ENCODE results near the gene HERC5. TPM values are rescaled to one million over a fixed set of nuclear protein-coding genes. Genes with fewer than 3 reads are reported as not detected.

The HERC5 gene
- polyA plus RNA-seq, 2 of the 4 experiments (the other 2 are of a cell fraction), result 4.3 to 5.1 TPM

DNA sequence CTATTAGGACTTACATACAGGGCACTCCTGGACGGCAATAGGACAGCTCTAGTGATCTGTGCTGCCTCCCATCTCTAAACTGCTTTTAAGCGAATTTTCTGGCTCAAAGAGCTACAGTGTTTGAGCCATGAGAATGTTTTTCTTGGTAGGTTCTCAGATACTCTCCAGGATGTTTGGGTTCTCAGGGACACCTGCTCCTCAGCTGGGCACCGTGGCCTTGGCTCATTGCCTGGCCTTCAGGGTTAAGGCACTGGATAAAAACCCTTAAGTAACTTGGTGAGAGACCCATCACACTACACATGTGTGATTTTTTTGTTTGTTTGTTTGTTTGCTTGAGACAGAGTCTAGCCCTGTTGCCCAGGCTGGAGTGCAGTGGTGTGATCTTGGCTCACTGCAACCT is 38.5 kb upstream of the HERC5 start:
- Histone ChIP-seq H3K4me3 (no peak overlapping the region), H3K27ac (no peak overlapping the region), H3K4me2 (no peak overlapping the region), H3K9me3 (no peaks in the 10 kb centered on the region), H3K4me1 (no peaks in the 10 kb centered on the region)
- no peak for DNase-seq (ENCODE audit: low read depth in 1 of 2, low spot score in 1 of 2)
- ATAC-seq, result no peak
- ChIA-PET POLR2A (no interaction called here), CTCF (interaction anchor here (0.6 to 0.8 kb wide), 2 partner anchors 33 to 199 kb away, joined by 4 read pairs; no protein-coding TSS in a partner anchor)
- no peak for FAIRE-seq
- WGBS (ENCODE audit: missing lambda C conversion rate), result 71% methylated on average over 3 of the region's 3 CpGs
- TF ChIP-seq NFE2L2 (conservative IDR thresholded peaks at IDR 0.05; ENCODE audit: low read length) (no peak), ZNF302 (CRISPR knock-in tag; IDR thresholded peaks at IDR 0.05) (no peak), EHMT2 (IDR thresholded peaks at IDR 0.05; ENCODE audit: low read depth) (no peak), ZC3H11A (IDR thresholded peaks at IDR 0.05) (no peak), ZFP36 (IDR thresholded peaks at IDR 0.05; ENCODE audit: borderline replicate concordance, partially characterized antibody) (no peak), POLR2AphosphoS2 (conservative IDR thresholded peaks at IDR 0.05; ENCODE audit: low read length) (no peak), MYC (IDR thresholded peaks at IDR 0.05; ENCODE audit: borderline replicate concordance, low read length) (no peak), TFCP2L1 (CRISPR knock-in tag; IDR thresholded peaks at IDR 0.05) (no peak)
- TF ChIP-seq, protein P1, sequence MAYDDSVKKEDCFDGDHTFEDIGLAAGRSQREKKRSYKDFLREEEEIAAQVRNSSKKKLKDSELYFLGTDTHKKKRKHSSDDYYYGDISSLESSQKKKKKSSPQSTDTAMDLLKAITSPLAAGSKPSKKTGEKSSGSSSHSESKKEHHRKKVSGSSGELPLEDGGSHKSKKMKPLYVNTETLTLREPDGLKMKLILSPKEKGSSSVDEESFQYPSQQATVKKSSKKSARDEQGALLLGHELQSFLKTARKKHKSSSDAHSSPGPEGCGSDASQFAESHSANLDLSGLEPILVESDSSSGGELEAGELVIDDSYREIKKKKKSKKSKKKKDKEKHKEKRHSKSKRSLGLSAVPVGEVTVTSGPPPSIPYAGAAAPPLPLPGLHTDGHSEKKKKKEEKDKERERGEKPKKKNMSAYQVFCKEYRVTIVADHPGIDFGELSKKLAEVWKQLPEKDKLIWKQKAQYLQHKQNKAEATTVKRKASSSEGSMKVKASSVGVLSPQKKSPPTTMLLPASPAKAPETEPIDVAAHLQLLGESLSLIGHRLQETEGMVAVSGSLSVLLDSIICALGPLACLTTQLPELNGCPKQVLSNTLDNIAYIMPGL (CRISPR knock-in tag; IDR thresholded peaks at IDR 0.05; ENCODE audit: borderline replicate concordance), result no peak
- TF ChIP-seq, protein P2, sequence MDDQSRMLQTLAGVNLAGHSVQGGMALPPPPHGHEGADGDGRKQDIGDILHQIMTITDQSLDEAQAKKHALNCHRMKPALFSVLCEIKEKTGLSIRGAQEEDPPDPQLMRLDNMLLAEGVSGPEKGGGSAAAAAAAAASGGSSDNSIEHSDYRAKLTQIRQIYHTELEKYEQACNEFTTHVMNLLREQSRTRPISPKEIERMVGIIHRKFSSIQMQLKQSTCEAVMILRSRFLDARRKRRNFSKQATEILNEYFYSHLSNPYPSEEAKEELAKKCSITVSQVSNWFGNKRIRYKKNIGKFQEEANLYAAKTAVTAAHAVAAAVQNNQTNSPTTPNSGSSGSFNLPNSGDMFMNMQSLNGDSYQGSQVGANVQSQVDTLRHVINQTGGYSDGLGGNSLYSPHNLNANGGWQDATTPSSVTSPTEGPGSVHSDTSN (IDR thresholded peaks at IDR 0.05), result no peak

DNA sequence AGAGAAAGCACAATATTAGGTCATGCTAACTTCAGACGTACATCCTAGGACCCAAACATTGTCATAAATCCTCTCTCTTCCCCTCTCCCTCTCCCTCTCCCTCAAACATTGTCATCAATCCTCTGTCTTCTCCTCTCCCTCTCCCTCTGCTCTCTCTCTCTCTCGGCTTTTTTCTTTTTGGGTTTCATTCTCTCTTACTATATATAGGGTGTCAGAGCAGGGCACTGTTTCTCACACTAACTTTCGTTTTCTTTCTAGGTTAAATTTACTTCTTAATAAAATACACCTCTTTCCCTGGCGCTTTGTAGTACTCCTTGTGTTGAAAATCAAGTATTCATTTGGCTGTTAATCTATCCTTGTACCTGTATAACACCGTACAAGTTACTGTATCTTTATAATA is 37.0 kb upstream of the HERC5 start:
- ATAC-seq, result no peak

DNA sequence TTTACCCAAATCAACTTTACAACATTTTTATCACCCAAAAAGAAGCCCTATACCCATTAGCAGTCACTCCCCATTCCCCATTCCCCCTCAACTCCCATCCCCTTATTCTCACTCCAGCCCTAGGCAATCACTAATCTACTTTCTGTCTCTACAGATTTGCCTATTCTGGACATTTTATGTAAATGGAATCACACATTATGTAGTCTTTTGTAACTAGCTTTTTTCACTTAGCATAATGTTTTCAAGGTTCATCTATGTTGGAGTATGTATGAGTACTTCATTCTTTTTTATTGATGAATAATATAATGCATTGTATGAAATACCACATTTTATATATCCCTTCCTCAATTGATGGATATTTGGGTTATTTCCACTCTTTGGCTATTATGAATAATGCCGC is 36.1 kb upstream of the HERC5 start:
- no peaks in the 10 kb centered on the region for H3K9me3 ChIP-seq
- FAIRE-seq (no peak), ATAC-seq (no peak), DNase-seq (ENCODE audit: low read depth in 1 of 2, low spot score in 1 of 2) (no peak)
- H3K4me3 ChIP-seq, result no peak overlapping the region
- POLR2A ChIA-PET, result no interaction called here
- CTCF ChIA-PET, result interaction anchor here (0.7 kb wide), 2 partner anchors 20 to 118 kb away, joined by 3 read pairs; no protein-coding TSS in a partner anchor
- H3K4me1 ChIP-seq, result no peaks in the 10 kb centered on the region
- H3K27ac ChIP-seq, result no peak overlapping the region
- H3K4me2 ChIP-seq, result no peak overlapping the region
- WGBS (ENCODE audit: missing lambda C conversion rate), result 96% methylated on average over 1 of the region's 1 CpG
- TF ChIP-seq, protein P3, sequence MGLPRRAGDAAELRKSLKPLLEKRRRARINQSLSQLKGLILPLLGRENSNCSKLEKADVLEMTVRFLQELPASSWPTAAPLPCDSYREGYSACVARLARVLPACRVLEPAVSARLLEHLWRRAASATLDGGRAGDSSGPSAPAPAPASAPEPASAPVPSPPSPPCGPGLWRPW (IDR thresholded peaks at IDR 0.05), result no peak
- no peak for TF ChIP-seq HEYL (CRISPR knock-in tag; IDR thresholded peaks at IDR 0.05)
- TF ChIP-seq RAD21 (conservative IDR thresholded peaks at IDR 0.05 in 1 of 2, IDR thresholded peaks at IDR 0.05 in 1 of 2), result no peak
- no peak for TF ChIP-seq BHLHE40 (IDR thresholded peaks at IDR 0.05; ENCODE audit: low read depth, low read length)
- no peak for TF ChIP-seq ZSCAN20 (CRISPR knock-in tag; IDR thresholded peaks at IDR 0.05)
- no peak for TF ChIP-seq HDAC2 (IDR thresholded peaks at IDR 0.05)

More for the DNA sequence above, 37.0 kb upstream of the HERC5 start:
- POLR2A ChIA-PET, result no interaction called here
- DNase-seq (ENCODE audit: low read depth in 1 of 2, low spot score in 1 of 2) (no peak), FAIRE-seq (no peak)
- H3K4me1 ChIP-seq, result no peaks in the 10 kb centered on the region
- 75% methylated on average over 5 of the region's 5 CpGs for WGBS (ENCODE audit: missing lambda C conversion rate)
- CTCF ChIA-PET, result no interaction called here
- H3K4me2 ChIP-seq, result no peak overlapping the region
- no peak overlapping the region for H3K4me3 ChIP-seq
- H3K27ac ChIP-seq, result no peak overlapping the region
- H3K9me3 ChIP-seq, result no peaks in the 10 kb centered on the region
- TF ChIP-seq POLR2A (IDR thresholded peaks at IDR 0.05; ENCODE audit: low read length), result no peak
- no peak for TF ChIP-seq NPAS2 (CRISPR knock-in tag; IDR thresholded peaks at IDR 0.05; ENCODE audit: borderline replicate concordance)

DNA sequence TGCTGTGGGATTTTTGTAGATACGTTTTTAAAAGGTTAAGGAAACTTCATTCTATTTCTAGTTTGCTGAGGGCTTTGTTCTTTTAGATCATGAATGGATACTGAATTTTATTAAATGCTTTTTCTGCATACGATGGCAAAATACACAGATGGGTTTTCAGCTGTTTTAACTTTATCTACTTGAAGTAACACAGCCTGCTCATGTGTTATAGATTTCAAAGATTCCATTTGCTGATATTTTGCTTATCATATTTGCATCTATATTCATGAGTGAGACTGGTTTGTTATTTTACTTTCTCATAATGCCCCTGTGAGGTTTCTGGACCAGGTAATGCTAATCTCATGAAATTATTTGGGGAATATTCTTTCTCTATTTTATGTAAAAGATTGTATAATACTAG is 34.5 kb upstream of the HERC5 start:
- ChIA-PET POLR2A (no interaction called here), CTCF (no interaction called here)
- Histone ChIP-seq H3K4me1 (no peaks in the 10 kb centered on the region), H3K4me2 (no peak overlapping the region), H3K9me3 (no peaks in the 10 kb centered on the region), H3K27ac (no peak overlapping the region), H3K4me3 (no peak overlapping the region)
- ATAC-seq (no peak), FAIRE-seq (no peak), DNase-seq (ENCODE audit: low read depth in 1 of 2, low spot score in 1 of 2) (no peak)
- 59% methylated on average over 2 of the region's 2 CpGs for WGBS (ENCODE audit: missing lambda C conversion rate)
- TF ChIP-seq JUNB (IDR thresholded peaks at IDR 0.05) (no peak), PHF8 (IDR thresholded peaks at IDR 0.05; ENCODE audit: borderline replicate concordance, low read depth) (no peak), HOXB13 (CRISPR knock-in tag; IDR thresholded peaks at IDR 0.05; ENCODE audit: low read depth) (no peak), KDM1A (IDR thresholded peaks at IDR 0.05; ENCODE audit: low read depth) (no peak), FOSL2 (IDR thresholded peaks at IDR 0.05) (no peak), FOSL2 (CRISPR knock-in tag; IDR thresholded peaks at IDR 0.05) (no peak)
- TF ChIP-seq, protein P3 (IDR thresholded peaks at IDR 0.05), result no peak
- TF ChIP-seq, protein P4, sequence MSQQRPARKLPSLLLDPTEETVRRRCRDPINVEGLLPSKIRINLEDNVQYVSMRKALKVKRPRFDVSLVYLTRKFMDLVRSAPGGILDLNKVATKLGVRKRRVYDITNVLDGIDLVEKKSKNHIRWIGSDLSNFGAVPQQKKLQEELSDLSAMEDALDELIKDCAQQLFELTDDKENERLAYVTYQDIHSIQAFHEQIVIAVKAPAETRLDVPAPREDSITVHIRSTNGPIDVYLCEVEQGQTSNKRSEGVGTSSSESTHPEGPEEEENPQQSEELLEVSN (IDR thresholded peaks at IDR 0.05; ENCODE audit: borderline replicate concordance, low read depth), result no peak
- TF ChIP-seq, protein P5, sequence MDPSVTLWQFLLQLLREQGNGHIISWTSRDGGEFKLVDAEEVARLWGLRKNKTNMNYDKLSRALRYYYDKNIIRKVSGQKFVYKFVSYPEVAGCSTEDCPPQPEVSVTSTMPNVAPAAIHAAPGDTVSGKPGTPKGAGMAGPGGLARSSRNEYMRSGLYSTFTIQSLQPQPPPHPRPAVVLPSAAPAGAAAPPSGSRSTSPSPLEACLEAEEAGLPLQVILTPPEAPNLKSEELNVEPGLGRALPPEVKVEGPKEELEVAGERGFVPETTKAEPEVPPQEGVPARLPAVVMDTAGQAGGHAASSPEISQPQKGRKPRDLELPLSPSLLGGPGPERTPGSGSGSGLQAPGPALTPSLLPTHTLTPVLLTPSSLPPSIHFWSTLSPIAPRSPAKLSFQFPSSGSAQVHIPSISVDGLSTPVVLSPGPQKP (IDR thresholded peaks at IDR 0.05; ENCODE audit: low read depth, low read length), result no peak

Data from A549 (cell line).